CMK (cell line): ENCODE measurements around the gene APPBP2.
"Not testable (repeated sequence)": the region's sequence is repeated elsewhere in the genome, so short reads cannot be mapped to it uniquely, and the experiment has no call there.

Source experiments
- DNase-seq: peaks from one replicate; pipeline ENCODE4 v3.0.0-alpha.2; 2010; ENCODE audit warnings: low read depth

The APPBP2 gene

DNA sequence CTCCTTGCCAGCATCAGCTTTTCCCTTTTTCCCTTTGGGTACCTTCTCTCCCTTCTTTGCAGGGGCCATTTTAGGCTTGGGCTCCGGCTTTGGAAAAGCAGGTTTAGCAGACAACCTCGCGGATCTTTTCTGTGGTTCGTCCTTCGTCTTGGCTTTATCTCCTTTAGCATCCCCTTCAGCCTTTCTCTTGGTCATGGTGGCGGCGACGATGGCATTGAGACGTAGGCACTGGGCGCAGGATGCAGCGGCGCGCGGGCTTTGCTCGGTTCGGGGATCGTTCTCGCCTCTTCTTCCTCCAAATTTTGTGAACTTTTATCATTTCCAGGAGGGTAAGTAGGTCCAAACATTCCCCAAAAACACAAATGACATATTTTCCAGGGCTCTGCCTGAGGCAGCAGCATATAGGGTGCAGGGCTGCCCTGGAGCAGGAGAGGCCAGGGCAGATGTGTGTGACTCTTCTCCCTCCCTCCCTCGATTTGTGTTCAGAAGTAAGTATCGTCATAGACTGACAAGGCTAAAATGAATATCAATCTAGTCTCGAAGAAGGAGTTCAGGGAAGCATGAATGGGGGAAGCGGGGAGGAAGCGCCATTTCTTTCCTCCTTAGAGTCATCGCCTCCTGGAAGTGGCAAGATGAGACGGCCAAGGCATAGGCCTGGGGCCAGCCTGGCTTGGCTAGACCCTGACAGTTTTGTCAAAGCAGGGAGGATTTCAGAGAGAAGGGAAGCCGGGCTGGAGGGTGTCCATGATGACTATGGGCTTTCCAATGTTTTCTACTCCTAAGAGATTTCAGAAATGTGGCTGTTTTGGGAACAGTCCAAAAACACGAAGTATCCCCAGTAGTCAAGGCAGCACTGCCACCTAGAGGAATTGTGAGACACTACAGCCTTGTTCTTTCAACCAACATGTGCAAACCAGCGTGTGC is 90.5 kb downstream of the APPBP2 start:
- peak; percentile 35 for DNase-seq

DNA sequence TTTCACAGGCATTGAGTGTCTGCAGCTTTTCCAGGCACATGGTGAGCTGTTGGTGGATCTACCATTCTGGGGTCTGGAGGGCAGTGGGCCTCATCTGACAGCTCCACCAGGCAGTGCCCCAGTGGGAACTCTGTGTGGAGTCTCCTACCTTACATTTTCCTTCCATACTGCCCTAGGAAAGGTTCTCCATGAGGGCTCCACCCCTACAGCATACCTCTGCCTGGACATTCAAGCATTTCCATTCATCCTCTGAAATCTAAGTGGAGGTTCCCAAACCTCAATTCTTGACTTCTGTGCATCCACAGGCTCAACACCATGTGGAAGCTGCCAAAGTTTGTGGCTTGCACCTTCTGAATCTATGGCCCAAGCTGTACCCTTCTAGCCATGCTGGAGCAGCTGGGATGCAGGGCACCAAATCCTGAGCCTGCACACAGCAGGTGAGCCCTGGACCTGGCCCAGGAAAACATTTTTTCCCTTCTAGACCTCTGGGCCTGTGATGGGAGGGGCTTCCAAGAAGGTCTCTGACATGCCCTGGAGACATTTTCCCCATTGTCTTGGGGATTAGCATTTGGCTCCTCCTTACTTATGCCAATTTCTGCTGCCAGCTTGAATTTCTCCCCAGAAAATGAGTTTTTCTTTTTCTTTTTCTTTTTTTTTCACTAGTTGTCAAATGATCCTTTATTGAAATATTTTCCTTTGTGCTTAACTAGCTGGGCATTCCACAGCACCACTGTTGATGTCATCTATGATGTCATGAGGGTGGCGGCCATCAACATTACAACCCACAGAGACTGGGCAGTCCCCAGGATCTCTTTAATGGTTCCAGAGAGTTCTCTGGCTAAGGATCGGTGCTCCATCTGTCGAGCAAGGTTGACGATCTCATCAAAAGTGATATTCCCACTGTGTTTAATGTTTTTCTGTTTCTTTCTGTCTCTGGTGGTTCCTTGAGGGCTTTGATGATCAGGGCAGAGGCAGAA is 92.7 kb downstream of the APPBP2 start:
- not testable (repeated sequence) for DNase-seq

DNA sequence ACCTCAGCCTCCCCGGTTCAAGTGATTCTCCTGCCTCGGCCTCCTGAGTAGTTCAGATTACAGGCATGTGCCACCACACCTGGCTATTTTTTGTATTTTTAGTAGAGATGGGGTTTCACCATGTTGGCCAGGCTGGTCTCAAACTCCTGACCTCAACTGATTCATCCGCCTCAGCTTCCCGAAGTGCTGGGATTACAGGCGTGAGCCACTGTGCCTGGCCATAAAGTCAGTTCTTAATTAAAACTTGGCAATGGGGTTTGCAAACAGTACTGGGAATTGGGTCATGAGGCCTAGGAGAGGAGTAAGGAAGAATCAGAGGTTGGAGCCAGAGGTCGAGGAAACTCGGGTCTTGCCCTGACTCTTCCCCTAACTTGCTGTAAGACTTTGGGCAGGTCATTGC is 95.5 kb downstream of the APPBP2 start:
- DNase-seq: not testable (repeated sequence)

DNA sequence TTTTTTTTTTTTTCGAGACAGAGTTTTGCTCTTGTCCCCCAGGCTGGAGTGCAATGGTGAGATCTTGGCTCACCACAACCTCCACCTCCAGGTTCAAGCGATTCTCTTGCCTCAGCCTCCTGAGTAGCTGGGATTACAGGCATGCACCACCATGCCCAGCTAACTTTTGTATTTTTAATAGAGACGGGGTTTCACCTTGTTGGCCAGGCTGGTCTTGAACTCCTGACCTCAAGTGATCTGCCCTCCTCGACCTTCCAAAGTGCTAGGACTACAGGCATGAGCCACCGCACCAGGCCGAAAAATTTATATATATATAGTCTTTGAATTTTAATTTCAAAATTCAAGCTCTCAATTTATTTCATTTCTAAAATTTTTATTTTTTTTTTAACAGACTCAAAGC is 97.6 kb downstream of the APPBP2 start:
- DNase-seq: not testable (repeated sequence)

DNA sequence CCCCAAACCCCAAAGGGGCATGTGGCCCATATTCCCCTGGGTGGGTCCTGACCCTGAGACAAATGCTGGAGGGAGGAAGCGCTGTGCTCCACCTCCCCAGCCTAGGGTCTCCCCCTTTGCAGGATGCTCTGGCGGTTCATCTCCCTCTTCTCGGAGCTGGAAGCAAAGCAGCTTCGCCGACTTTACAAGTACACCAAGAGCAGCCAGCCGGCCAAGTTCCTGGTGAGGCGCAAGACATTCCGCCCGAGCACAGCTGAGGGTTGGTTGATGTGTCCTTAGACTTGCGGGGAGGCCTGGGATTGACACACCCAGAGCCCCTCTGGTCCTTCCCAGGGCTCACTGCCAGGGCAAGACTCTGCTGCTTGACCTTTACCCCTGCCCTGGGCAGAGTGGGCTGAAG is 99.4 kb downstream of the APPBP2 start:
- DNase-seq: no peak

DNA sequence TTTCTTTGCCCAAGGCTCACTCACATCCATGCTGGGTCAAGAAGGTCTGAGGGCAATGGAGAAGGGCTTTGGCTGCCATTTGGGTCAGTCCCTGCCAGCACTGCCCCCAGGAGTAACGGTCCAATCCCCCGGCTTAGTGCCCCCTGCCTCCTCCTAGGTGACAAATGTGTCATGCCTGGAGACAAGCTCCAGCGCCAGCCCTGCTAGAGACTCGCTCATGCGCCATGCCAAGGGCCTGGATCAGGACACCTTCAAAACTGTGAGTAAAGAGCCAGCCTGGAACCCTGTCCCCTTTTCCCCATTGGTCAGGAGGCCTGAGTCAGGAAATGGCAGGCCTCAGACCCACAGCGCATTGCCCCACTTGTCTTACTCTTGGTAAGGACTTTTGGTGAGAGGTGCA is 100.4 kb downstream of the APPBP2 start:
- no peak for DNase-seq

DNA sequence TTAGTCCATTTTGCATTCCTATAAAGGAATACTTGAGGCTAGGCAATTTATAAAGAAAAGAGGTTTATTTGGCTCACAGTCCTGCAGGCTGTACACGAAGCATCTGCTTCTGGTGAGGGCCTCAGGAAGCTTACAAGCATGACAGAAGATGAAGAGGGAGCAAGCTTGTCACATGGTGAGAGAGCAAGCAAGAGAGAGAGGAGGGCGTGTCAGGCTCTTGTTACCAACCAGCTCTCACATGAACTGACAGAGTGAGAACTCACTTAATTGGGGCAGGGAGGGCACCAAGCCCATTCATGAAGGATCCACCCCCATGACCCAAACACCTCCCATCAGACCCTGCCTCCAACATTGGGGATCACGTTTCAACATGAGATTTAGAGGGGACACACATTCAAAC is 102.2 kb downstream of the APPBP2 start:
- no peak for DNase-seq

DNA sequence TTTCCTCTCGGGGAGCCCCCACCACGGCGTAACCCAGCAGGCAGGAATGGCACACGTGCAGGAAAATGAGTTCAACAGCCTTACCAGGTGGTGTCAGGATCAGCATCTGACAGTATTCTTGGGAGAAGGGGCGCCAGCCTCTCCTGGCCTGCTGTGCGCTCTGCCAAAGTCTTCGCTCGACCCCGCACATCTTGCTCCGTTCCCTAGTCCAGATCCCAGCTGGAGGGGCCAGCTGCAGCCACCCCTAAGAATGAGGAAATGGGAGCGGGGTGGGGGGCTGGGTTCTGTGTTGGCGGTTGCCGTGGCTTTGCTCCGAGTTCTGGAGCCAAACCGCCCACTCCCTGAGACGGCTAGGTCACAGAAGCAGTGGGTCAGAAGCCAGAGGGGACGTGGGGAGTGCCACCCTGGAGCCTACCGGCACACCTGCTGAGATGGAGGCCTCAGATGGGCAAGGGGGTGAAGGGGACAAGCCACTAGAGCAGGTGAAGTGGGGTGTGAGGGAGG is 103.8 kb downstream of the APPBP2 start, which contains the start of gene CHCT1:
Gene CHCT1, plus strand, starts transcription at position 328 of the 504 bp plus-strand sequence. Its CDS starts 104 bp downstream, at position 432.
- no peak for DNase-seq

DNA sequence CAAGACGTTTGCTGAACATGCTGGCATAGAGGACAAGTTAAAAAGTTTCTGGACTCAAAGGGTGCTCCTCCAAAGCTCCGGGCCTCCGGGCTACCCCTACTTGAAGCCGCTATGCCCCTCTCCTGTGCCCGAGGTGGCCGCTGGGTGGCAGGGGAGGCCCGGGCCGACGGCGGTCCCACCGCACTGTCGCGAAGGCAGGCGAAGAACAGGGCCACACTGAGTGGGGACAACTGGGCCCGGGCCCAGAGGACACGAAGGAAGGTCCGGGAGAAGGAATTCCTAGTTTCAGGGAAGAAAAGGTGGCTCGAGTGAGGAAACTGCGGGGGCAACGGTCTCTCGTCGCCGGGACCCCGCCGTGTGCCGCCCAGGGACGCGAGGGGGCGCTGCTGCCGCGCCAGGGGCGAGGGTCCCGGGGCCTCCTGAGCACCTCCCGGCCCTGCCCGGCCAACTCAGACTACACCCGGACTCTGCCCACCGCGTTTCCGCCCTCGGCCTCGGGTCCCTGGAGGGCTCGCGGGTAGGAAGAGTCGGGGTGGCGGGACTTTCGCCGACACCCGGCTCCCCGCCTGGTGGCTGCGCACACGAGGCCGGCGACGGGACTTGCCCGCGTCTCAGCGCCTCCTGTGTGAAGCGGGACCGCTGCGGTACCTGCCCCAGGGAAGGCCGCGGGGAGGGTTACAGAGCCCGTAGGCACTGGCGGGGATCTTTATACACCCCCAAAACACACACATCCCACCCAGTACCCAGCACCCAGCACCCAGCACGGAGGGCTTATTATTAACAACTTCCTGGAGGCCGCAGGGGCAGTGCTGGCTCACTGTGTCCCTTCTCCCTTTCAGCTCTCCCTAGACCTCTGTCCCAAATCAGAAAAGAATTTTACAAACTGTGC is 104.5 kb downstream of the APPBP2 start:
- no peak for DNase-seq

DNA sequence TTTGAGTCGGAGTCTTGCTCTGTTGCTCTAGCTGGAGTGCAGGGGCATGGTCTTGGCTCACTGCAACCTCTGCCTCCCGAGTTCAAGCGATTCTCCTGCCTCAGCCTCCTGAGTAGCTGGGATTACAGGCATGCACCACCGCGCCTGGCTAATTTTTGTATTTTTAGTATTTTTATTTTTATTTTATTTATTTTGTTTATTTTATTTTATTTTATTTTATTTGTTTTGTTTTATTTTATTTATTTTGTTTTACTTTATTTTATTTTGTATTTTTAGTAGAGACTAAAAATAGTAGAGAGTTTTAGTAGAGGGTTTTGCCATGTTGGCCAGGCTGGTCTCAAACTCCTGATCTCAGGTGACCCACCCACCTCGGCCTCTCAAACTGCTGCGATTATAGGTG is 106.2 kb downstream of the APPBP2 start:
- not testable (repeated sequence) for DNase-seq

DNA sequence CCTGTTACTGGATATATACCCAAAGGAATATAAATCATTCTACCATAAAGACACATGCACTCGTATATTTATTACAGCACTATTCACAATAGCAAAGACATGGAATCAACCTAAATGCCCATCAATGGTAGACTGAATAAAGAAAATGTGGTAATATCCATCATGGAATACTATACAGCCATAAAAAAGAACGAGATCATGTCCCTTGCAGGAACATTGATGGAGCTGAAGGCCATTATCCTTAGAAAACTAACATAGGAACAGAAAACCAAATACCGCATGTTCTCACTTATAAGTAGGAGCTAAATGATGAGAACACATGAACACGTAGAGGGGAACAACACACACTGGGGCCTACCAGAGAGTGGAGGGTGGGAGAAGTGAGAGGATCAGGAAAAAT is 107.0 kb downstream of the APPBP2 start:
- not testable (repeated sequence) for DNase-seq

DNA sequence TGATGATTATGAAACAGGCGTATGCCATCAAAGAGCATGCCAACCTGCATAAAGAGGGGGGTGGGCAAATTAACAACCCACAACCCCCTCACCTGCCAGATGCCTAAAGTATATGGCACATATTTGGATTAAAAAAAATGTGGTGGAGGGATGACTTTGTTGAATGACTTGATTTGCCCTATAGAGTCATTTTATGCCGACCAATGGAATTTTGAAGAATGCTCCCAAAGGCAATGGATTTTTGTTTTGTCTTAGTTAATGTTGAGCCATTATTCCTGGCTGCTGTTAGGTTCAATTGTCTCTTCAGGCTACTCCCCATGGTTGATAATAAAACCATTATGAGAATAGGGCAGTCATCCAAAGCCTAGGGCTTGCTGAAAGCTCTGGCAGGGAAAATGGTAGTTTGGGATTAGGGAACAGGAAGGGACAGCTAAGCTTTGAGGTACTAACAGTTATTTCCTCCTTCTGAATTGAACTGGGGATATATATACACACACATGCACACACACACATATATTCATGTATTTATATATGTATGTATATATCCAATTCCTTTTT is 109.6 kb downstream of the APPBP2 start:
- DNase-seq: no peak

DNA sequence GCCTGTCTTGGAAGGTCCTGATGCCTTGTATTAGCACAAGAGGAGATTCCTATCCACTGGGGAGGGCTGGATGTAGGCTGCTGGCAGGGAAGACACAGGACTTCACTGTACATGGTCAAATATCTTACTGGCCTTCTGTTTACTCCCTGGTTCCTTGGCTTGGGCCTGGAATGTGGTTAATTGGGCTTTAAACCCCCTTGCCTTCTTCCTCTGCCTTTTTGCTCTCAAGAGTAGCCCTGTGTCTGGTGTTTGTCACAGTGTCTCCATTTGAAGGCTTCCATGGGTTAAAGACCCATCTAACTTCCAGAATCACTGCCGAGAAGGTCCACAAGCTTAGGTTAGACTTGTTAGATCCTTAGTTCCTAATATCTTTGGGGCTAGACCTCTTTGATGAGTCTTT is 110.9 kb downstream of the APPBP2 start:
- DNase-seq: no peak

DNA sequence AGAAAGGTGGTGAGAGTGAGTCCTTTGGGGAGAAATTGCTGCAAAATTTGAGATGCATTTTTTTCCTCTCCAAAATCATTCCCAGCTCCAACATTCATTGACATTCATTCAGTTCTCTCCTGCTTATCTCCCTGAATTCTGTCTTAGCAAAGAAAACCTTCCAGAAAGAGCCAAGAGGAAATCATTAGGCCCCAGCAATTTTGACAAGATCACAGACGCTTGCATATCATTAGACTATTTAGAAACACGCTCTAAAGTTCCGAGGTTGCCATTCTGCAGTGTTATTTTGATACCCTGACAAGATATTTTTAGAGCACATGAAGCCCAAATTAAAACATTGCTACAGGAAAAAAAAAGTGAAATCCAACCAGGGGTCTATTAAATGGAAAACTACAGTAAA is 113.3 kb downstream of the APPBP2 start:
- DNase-seq: no peak

DNA sequence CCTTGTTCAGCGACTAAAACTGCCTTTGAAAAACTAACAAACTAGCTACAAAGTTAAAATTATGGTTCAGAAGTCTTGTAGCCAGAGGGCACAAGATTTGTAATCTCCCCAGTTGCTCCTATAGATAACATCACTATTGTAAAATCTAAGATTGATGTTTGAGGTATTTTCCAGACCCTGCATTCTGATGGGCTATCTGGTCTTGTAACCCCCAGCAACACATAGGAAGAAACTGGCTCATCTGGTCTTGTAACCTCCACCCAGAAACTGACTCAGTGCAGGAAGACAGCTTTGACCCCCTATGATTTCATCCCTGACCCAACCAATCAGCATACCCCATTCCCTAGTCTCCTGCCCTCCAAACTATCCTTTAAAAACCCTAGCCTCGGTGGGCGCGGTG is 116.0 kb downstream of the APPBP2 start:
- DNase-seq: no peak

DNA sequence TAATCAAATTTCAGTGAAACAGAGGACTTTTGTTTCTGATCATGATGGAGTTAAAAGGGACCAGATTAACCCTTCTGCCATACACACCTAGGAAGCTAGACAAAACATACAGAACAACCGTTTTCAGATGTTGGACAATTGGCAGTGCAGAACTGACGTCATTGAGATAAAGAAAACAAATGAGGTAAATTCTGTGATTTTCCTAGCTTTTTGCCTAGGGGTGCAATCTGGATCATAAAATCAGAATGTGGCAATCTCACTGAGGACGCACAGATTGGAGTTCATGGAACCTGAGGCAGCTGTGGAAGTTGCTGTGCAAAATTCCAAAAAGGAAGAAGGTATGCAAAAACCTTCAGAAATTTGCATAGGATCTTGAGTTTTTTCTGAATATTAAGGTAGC is 119.2 kb downstream of the APPBP2 start:
- no peak for DNase-seq

DNA sequence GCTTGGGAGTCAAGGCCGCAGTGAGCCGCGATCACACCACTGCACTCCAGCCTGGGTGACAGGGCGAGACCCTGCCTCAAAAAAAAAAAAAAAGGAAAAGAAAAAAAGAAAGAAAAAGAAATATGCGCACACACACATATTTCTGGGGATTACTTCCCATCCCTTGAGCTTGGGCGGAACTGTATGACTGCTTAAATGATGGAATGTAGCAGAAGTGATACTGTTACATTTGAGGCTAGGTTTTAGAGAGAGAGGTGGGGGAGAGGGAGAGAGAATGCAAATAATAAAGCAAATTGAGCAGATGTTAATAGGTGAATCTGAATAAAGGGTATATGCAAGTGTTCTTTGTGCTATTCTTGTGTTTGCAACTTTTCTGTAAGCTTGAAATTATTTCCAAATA is 122.1 kb downstream of the APPBP2 start:
- no peak for DNase-seq

DNA sequence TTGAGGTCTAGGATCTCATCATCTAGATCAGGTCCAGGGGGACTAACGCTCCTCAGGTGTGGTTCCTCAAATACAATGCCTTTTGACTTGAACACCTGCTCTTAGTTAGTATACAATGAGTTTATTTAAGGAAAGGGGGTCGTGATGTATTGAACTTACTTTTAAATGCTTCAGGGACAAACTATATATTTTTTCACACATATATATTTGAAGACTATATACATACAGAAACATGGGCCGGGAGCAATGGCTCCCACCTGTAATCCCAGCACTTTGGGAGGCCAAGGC is 122.6 kb downstream of the APPBP2 start:
- no peak for DNase-seq

DNA sequence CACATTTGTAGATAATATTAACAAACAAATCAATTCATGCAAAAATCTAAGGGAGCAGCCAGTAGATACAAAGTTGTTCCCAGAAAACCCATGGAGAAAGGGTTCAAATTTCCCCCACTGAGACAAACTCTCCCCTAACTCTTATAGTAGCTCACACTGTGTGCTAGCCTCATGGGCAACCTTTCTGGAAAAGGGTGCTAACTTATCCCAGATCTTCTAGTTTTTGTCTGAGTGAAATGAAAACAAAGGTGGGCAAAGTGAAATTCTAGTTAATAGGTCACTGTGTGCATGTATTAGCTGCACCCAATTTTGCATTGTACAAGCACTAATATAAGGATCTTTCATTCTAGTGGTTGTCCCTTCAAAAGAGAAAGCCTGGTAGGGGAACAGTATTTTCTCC is 124.2 kb downstream of the APPBP2 start:
- DNase-seq: no peak

DNA sequence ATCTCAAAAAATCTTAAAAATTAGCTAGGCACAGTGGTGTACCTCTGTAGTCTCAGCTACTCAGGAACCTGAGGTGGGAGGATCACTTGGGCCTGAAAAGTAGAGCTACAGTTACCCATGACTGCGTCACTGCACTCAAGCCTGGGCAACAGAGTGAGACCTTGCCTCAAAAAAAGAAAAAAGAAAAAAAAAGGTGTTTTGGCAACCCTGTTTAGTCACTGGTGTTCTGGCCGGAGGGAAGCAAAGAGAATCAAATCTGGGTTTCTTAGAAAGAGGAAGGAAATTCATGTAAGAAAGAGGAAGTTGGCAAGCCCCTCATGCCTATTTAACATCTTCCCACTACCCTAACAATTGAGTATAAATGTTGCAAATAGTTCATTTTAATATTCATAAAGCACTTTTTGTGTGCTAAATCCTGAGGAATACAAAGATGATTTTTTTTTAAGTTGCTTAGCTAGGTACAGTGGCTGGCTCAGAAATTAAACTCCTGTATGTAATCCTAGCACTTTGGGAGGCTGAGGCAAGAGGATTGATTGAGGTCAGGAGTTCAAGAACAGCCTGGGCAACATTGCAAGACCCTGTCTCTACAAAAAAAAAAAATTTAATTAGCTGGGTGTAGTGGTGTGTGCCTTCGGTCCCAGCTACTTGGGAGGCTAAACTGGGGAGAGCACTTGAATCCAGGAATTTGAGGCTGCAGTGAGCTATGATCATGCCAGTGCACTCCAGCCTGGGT is 127.6 kb downstream of the APPBP2 start:
- no peak for DNase-seq

DNA sequence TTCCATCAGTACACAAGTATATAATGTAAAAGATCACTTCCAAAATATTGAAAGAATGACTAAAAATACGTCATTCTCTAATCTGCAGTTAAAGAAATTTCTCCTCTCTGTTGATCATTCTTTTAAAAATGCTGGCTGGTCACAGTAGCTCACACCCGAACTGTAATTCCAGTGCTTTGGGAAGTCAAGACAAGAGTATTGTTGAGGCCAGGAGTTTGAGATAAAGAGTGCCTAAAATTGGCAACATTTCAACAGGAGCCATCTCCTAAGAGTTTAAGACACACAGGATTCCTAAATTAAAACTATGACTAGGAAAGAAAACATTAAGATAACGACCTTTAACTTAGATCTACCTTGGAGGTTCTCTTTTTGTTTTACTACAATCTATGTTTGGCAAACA is 129.6 kb downstream of the APPBP2 start:
- no peak for DNase-seq
